Panc1 (cell line): ENCODE results near the gene NUDT17. TPM values are rescaled to one million over a fixed set of nuclear protein-coding genes. Genes with fewer than 3 reads are reported as not detected.
"Not testable (repeated sequence)": the region's sequence is repeated elsewhere in the genome, so short reads cannot be mapped to it uniquely, and the experiment has no call there.

Experiments used
- ATAC-seq: fragments of 200-7000 bp; cut with Tn5 transposase; 2 replicates; pipeline ENCODE4 v1.9.1; 2020; ENCODE audit warnings: mild to moderate bottlenecking, moderate library complexity
- BruUV-seq: library from RNA; stranded (reverse); fragments of 400-500 nt; replicated peaks from 2 replicates; lab custom pipeline; 2021; lab: Mats Ljungman, UMichigan
- CTCF ChIA-PET: fragments of 300-600 bp; sonication (Branson Sonifier 250); formaldehyde crosslinking; loops from one replicate; lab custom pipeline; 2022; ENCODE audit warnings: antibody characterized with exemption; lab: Charles Lee
- POLR2A ChIA-PET: fragments of 300-600 bp; sonication (Branson Sonifier 250); formaldehyde crosslinking; loops from one replicate; lab custom pipeline; 2022; ENCODE audit warnings: antibody characterized with exemption; lab: Charles Lee
- DNase-seq: peaks from one replicate; pipeline ENCODE4 v3.0.0-alpha.2; 2010; ENCODE audit warnings: low read depth, low spot score
- H3K27ac ChIP-seq: 2 replicates; pipeline ENCODE4 v1.5.1; 2011; ENCODE audit warnings: mild to moderate bottlenecking, low read length, inconsistent platforms
- H3K27me3 ChIP-seq: fragments of 200-500 bp; sonication (Bioruptor generic); 2 replicates; pipeline ENCODE4 v1.6.0; 2014; ENCODE audit warnings: low read length, inconsistent platforms; ENCODE audit not compliant: control insufficient read depth, insufficient read depth
- H3K36me3 ChIP-seq: fragments of 200-500 bp; sonication (Bioruptor generic); 2 replicates; pipeline ENCODE4 v1.5.1; 2014; ENCODE audit warnings: inconsistent platforms, mild to moderate bottlenecking, low read length, moderate library complexity; ENCODE audit not compliant: control insufficient read depth, insufficient read depth
- H3K4me1 ChIP-seq: 2 replicates; pipeline ENCODE4 v1.5.1; 2011; ENCODE audit warnings: inconsistent platforms, mild to moderate bottlenecking, low read length, moderate library complexity; ENCODE audit not compliant: control insufficient read depth, insufficient read depth
- H3K4me3 ChIP-seq, 2 experiments: 2 replicates each; pipeline ENCODE4 v1.5.1; 2011 to 2012; ENCODE audit warnings: low read depth in 2 of 2, low read length in 2 of 2, mild to moderate bottlenecking in 2 of 2, inconsistent platforms in 1 of 2, moderate library complexity in 1 of 2
- H3K9me3 ChIP-seq: fragments of 200-500 bp; sonication (Bioruptor generic); 2 replicates; pipeline ENCODE4 v1.5.1; 2014; ENCODE audit warnings: low read depth, mild to moderate bottlenecking, inconsistent platforms, low read length, moderate library complexity; ENCODE audit not compliant: control insufficient read depth, insufficient read depth
- POLR2AphosphoS5 ChIP-seq: IDR thresholded peaks from 2 replicates; pipeline ENCODE4 v1.6.1; 2012; ENCODE audit warnings: mild to moderate bottlenecking, low read depth, low read length, moderate library complexity
- REST ChIP-seq, 2 experiments: IDR thresholded peaks; 2 replicates each; pipeline ENCODE4 v1.6.1; 2011 to 2012; ENCODE audit warnings: low read depth in 2 of 2, control low read depth in 1 of 2, low read length in 1 of 2, mild to moderate bottlenecking in 1 of 2, moderate library complexity in 1 of 2; ENCODE audit not compliant: insufficient read depth in 1 of 2
- SIN3A ChIP-seq: IDR thresholded peaks from 2 replicates; pipeline ENCODE4 v1.6.1; 2012; ENCODE audit warnings: low read depth, mild to moderate bottlenecking, low read length, moderate library complexity, borderline replicate concordance; ENCODE audit not compliant: insufficient read depth
- TCF7L2 ChIP-seq: IDR thresholded peaks from 2 replicates; pipeline ENCODE4 v1.6.1; 2011; ENCODE audit warnings: mild to moderate bottlenecking, low read depth, low read length, inconsistent platforms
- in situ Hi-C: cut with HindIII; loops from 2 replicates; pipeline ENCODE4 v1.10.0; 2016; ENCODE audit warnings: low sequenced_read_pairs, low pct_unique_long_range_greater_than_20kb
- intact Hi-C: fragments of 100-400 bp; cut with micrococcal nuclease; formaldehyde crosslinking; loops from one replicate; pipeline ENCODE4 v1.10.0; 2022; ENCODE audit not compliant: unreplicated experiment
- total RNA-seq: library from RNA; stranded (reverse); gene quantifications from one replicate; pipeline ENCODE4 v1.2.1, GENCODE V29; 2021; ENCODE audit not compliant: unreplicated experiment
- TF ChIP-seq, protein P1 (sequence below): fragments of 450-650 bp; IDR thresholded peaks from 2 replicates; pipeline ENCODE4 v1.5.1; 2017; ENCODE audit warnings: mild to moderate bottlenecking

Gene NUDT17
- total RNA-seq, 1 experiment from 2014 or later = 3.7 TPM

DNA sequence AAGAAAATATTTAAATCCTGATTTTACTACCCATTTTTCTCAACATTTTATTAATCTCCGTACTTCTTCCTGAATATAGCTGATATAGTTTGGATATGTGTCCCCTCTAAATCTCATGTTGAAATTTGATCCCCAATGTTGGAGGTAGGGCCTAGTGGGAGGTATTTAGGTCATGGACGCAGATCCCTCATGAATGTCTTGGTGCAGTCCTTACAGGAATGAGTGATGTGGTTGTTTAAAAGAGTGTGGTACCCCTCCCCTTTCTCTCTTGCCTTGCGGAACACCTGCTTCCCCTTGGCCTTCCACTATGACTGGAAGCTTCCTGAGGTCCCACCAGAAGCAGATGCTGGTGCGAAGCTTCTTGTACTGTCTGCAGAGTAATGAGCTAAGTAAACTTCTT, 39.0 kb upstream of the NUDT17 start:
- Histone ChIP-seq H3K4me3 (no peak overlapping the region), H3K9me3 (no peaks in the 10 kb centered on the region), H3K4me1 (peaks cover 18% of the 10 kb centered on the region), H3K27me3 (no peaks in the 10 kb centered on the region), H3K27ac (no peak overlapping the region), H3K36me3 (no peaks in the 10 kb centered on the region)
- intact Hi-C loops (no loop called here), in situ Hi-C loops (no loop called here)
- no peak for TF ChIP-seq REST (IDR thresholded peaks at IDR 0.05; ENCODE audit: insufficient read depth in 1 of 2, low read depth in 2 of 2, low read length in 1 of 2)
- TF ChIP-seq SIN3A = no peak
- TF ChIP-seq, protein P1, sequence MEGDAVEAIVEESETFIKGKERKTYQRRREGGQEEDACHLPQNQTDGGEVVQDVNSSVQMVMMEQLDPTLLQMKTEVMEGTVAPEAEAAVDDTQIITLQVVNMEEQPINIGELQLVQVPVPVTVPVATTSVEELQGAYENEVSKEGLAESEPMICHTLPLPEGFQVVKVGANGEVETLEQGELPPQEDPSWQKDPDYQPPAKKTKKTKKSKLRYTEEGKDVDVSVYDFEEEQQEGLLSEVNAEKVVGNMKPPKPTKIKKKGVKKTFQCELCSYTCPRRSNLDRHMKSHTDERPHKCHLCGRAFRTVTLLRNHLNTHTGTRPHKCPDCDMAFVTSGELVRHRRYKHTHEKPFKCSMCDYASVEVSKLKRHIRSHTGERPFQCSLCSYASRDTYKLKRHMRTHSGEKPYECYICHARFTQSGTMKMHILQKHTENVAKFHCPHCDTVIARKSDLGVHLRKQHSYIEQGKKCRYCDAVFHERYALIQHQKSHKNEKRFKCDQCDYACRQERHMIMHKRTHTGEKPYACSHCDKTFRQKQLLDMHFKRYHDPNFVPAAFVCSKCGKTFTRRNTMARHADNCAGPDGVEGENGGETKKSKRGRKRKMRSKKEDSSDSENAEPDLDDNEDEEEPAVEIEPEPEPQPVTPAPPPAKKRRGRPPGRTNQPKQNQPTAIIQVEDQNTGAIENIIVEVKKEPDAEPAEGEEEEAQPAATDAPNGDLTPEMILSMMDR = no peak
- no peak for TF ChIP-seq POLR2AphosphoS5
- TF ChIP-seq TCF7L2 = no peak
- ATAC-seq (no peak), DNase-seq (no peak)
- ChIA-PET CTCF (no interaction called here), POLR2A (interaction anchor here (0.7 kb wide), 1 partner anchor 17 kb away, joined by 3 read pairs; the partner anchor contains the start of gene RNF115)
- no TSS peak for BruUV-seq

- Histone ChIP-seq H3K27me3 (no peaks in the 10 kb centered on the region), H3K27ac (no peak overlapping the region), H3K4me1 (peaks cover 18% of the 10 kb centered on the region), H3K9me3 (no peaks in the 10 kb centered on the region), H3K4me3 (no peak overlapping the region), H3K36me3 (no peaks in the 10 kb centered on the region)
- intact Hi-C loops = no loop called here
- DNase-seq (no peak), ATAC-seq (no peak)
- ChIA-PET POLR2A (interaction anchor here (0.7 kb wide), 1 partner anchor 17 kb away, joined by 3 read pairs; the partner anchor contains the start of gene RNF115), CTCF (no interaction called here)
- TF ChIP-seq REST (IDR thresholded peaks at IDR 0.05; ENCODE audit: insufficient read depth in 1 of 2, low read depth in 2 of 2, low read length in 1 of 2) (0 out of 4 replicates have a peak, but pooled peaks of 1 of the 2 experiments have one; percentile 35), SIN3A (no peak)
- in situ Hi-C loops = no loop called here
- no TSS peak for BruUV-seq
Observed at GRCh38 chr1:145806844-145807243, 38.6 kb upstream of the NUDT17 start.

DNA sequence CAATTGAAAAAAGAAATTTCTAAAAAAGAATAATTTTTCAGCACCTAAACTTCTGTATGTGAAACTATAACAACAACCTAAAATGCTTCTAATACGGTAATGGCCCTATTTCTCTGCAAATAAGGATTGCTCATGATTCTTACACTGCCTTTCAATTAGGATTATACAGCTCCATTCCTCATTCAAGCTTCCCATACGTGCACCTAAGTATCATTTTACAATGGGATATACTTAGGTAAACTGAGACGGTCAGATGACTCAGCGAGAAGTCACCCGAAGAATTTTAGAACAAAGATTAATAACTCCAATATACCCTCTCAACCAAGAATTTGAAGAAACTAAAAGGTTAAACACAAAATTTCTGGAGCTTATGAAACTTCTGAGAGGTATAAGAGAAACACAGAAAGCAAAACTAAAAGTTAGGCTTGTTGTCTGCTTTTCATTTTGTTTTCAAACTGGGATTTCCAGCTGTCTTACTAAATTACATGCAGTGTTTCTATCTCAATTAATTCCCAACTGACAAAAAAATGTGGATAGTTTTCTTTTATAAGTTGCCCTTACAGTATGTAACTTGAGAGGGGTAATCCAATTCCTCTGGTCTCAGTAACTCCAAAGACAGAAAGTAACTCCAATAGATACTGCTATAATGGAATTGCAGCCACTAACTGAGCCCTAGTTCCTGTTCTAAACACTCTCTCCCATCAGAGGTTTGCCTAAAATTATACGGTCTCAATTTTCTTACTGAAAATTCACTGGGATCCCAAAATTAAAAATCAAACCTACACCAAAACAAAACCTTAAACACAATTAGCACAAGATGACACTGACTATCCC, 32.2 kb upstream of the NUDT17 start:
- in situ Hi-C loops, H3K27ac ChIP-seq, intact Hi-C loops, H3K4me3 ChIP-seq, POLR2A ChIA-PET, H3K27me3 ChIP-seq, DNase-seq, H3K4me1 ChIP-seq, CTCF ChIA-PET, H3K9me3 ChIP-seq, H3K36me3 ChIP-seq: not testable (repeated sequence)
- BruUV-seq = TSS peak; percentile 1
- ATAC-seq = peak; percentile 63; the same call in 1 of the 2 replicates

GRCh38 chr1:145818095-145818494, 27.3 kb upstream of the NUDT17 start:
- ATAC-seq, H3K27me3 ChIP-seq, H3K36me3 ChIP-seq, DNase-seq, H3K4me3 ChIP-seq, in situ Hi-C loops, intact Hi-C loops, POLR2A ChIA-PET, CTCF ChIA-PET, H3K4me1 ChIP-seq, H3K27ac ChIP-seq, H3K9me3 ChIP-seq: not testable (repeated sequence)
- TSS peak; percentile 19 for BruUV-seq
